Upper lobe of left lung (tissue), 6 donors: ENCODE data around the gene A1BG. TPM values are rescaled to one million over a fixed set of nuclear protein-coding genes. Genes with fewer than 3 reads are reported as not detected.

Experiments
- ATAC-seq, 2 donors: fragments of 200-7000 bp; cut with Tn5 transposase; one replicate each; pipeline ENCODE4 v1.9.1; 2022; ENCODE audit warnings: mild to moderate bottlenecking in 2 of 2, moderate library complexity in 2 of 2; ENCODE audit not compliant: low FRiP score in 2 of 2
- DNase-seq, 2 donors: peaks; one replicate each; pipeline ENCODE4 v3.0.0-alpha.2; 2019 to 2020
- H3K27ac ChIP-seq, 4 donors: fragments of 200-600 bp; sonication (generic); one replicate each; pipeline ENCODE4 v1.5.1; 2016 to 2019
- H3K27me3 ChIP-seq, 4 donors: fragments of 200-600 bp; sonication (generic); one replicate each; pipeline ENCODE4 v1.5.1; 2017 to 2019
- H3K36me3 ChIP-seq, 4 donors: fragments of 200-600 bp; sonication (generic); one replicate each; pipeline ENCODE4 v1.5.1; 2016 to 2019
- H3K4me1 ChIP-seq, 4 donors: fragments of 200-600 bp; sonication (generic); one replicate each; pipeline ENCODE4 v1.5.1; 2018 to 2019
- H3K4me3 ChIP-seq, 4 donors: fragments of 200-600 bp; sonication (generic); one replicate each; pipeline ENCODE4 v1.5.1; 2017 to 2019; ENCODE audit warnings: mild to moderate bottlenecking in 2 of 4, moderate library complexity in 1 of 4
- H3K9me3 ChIP-seq, 4 donors: fragments of 200-600 bp; sonication (generic); one replicate each; pipeline ENCODE4 v1.5.1; 2018 to 2019
- EP300 ChIP-seq, 4 donors: sonication (generic); formaldehyde crosslinking; IDR thresholded peaks; one replicate each; pipeline ENCODE4 v1.5.1; 2017; ENCODE audit warnings: antibody characterized with exemption in 4 of 4, control low read depth in 2 of 4
- POLR2A ChIP-seq, 4 donors: fragments of 450-650 bp; IDR thresholded peaks; one replicate each; pipeline ENCODE4 v1.5.1; 2016 to 2017; ENCODE audit warnings: antibody characterized with exemption in 4 of 4, mild to moderate bottlenecking in 2 of 4
- POLR2AphosphoS5 ChIP-seq, 2 donors: sonication (generic); formaldehyde crosslinking; IDR thresholded peaks; one replicate each; pipeline ENCODE4 v1.5.1; 2017; ENCODE audit warnings: antibody characterized with exemption in 2 of 2
- WGBS, 2 donors: methylation state at CpG; one replicate each; pipeline ENCODE4 v1.1.5; 2017 to 2018; 5-methylcytosine and 5-hydroxymethylcytosine counted together
- small RNA-seq, 4 donors: library from RNA; depleted of rRNA; stranded (forward); fragments of <200 nt; gene quantifications; one replicate each; pipeline ENCODE3, GENCODE V24; 2016
- total RNA-seq, 6 donors: library from RNA; depleted of rRNA in 4 of 6; stranded (reverse); fragments of >200 nt in 4 of 6; gene quantifications; one replicate each; pipeline versions ENCODE4 v1.1.0 to v1.2.1, GENCODE V29; 2016 to 2021
- TF ChIP-seq, protein P1 (sequence below), 6 experiments: fragments of 450-650 bp in 4 of 6; fragments of 200-600 bp in 2 of 6; sonication (generic) in 2 of 6; IDR thresholded peaks; one replicate each; pipeline ENCODE4 v1.5.1; 2016 to 2019; ENCODE audit warnings: antibody characterized with exemption in 6 of 6
- donor health status: DM: no; HTN: no; CAD: no; lungs with moderate emphysema.
- donor health status: DM: no; HTN: yes; CAD: no; lungs with severe emphysema.

Gene A1BG
- total RNA-seq, 6 donors from 2014 or later: 8.4 to 26.6 (median 16.4) TPM

DNA sequence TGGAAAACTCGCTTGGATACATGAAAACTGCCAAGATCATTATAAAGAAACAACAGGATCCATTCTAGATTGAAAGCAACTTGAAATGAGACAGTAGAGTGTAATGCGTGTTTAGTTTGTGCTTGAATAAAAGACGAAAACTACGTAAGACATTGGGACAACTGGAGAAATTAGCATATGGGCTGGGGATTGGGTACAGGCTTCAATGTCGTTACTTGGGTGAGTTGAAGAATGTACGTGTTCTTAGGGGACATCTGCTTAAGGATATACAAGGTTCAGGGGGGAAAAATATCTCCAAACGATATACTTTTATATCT lies 48.6 kb downstream of the A1BG start:
- peaks cover 0 to 12% (median 2%) of the 10 kb centered on the region in 4 donors for H3K9me3 ChIP-seq
- no peaks in the 10 kb centered on the region for H3K27me3 ChIP-seq
- H3K4me3 ChIP-seq: peak overlapping the region; percentile 5 to 98 (median 66)
- peak overlapping the region; percentile 92 to 95 (median 93) for H3K27ac ChIP-seq
- H3K36me3 ChIP-seq: peaks cover 0 to 49% (median 26%) of the 10 kb centered on the region in 4 donors
- WGBS, 2 donors: 26 to 29% methylated on average over 7 of the region's 7 CpGs
- TF ChIP-seq POLR2AphosphoS5 (IDR thresholded peaks at IDR 0.05) (no peak), EP300 (IDR thresholded peaks at IDR 0.05) (no peak), POLR2A (IDR thresholded peaks at IDR 0.05) (no peak)
- TF ChIP-seq, protein P1, sequence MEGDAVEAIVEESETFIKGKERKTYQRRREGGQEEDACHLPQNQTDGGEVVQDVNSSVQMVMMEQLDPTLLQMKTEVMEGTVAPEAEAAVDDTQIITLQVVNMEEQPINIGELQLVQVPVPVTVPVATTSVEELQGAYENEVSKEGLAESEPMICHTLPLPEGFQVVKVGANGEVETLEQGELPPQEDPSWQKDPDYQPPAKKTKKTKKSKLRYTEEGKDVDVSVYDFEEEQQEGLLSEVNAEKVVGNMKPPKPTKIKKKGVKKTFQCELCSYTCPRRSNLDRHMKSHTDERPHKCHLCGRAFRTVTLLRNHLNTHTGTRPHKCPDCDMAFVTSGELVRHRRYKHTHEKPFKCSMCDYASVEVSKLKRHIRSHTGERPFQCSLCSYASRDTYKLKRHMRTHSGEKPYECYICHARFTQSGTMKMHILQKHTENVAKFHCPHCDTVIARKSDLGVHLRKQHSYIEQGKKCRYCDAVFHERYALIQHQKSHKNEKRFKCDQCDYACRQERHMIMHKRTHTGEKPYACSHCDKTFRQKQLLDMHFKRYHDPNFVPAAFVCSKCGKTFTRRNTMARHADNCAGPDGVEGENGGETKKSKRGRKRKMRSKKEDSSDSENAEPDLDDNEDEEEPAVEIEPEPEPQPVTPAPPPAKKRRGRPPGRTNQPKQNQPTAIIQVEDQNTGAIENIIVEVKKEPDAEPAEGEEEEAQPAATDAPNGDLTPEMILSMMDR (IDR thresholded peaks at IDR 0.05): no peak
- ATAC-seq: peak in 1 of 2 donors; percentile 3
- H3K4me1 ChIP-seq: peaks cover 8 to 24% (median 17%) of the 10 kb centered on the region in 4 donors
- DNase-seq: no peak

DNA sequence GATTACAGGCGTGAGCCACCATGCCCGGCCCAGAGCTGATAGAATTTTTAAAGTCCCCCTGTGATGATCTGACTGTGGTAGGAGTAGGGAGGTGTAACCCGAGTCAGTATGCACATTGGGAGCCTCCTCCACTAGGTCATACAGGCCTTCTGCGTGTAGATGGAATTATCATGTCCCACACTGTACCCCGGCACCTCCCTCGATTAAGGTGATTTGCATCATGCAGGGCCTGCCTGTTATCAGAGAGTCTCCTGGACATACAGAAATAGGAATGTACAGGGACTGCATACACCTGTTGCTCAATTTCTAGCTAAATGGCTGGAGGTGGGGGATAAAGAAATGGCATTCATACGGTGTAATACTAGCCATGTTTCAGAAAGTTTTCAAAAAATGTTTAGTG lies 49.0 kb downstream of the A1BG start:
- Histone ChIP-seq H3K27ac (peak overlapping the region; percentile 92 to 95 (median 93)), H3K4me1 (peaks cover 8 to 24% (median 17%) of the 10 kb centered on the region in 4 donors), H3K4me3 (peak overlapping the region in 3 of 4 donors; percentile 61 to 98 (median 70)), H3K27me3 (no peaks in the 10 kb centered on the region), H3K36me3 (peaks cover 0 to 45% (median 24%) of the 10 kb centered on the region in 4 donors), H3K9me3 (peaks cover 0 to 12% (median 4%) of the 10 kb centered on the region in 4 donors)
- 89 to 92% methylated on average over 7 of the region's 7 CpGs for WGBS, 2 donors
- DNase-seq (no peak), ATAC-seq (no peak)
- no peak for TF ChIP-seq POLR2AphosphoS5 (IDR thresholded peaks at IDR 0.05)
- no peak for TF ChIP-seq EP300 (IDR thresholded peaks at IDR 0.05)
- TF ChIP-seq, protein P1 (IDR thresholded peaks at IDR 0.05): no peak
- TF ChIP-seq POLR2A (IDR thresholded peaks at IDR 0.05): no peak

DNA sequence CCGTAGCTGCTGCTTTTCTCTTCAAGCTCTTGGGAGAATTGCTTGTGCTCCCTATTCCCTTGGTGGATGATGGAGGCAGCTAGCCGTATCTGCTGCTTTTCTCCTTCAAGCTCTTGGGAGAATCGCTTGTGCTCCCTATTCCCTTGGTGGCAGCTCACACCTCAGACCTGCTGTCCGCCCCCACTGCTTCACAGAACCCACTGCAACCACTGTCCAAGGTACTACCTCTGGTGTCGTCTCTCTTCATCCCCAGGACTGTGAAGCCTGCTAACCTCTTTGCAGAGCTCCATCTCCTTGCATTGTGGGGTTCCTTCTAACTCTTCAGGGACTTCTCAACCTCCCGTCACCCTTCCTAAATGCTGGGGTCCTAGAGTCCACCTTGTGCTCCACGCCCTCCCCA lies 52.7 kb downstream of the A1BG start:
- Histone ChIP-seq H3K27me3 (no peaks in the 10 kb centered on the region), H3K27ac (no peak overlapping the region), H3K4me3 (no peak overlapping the region), H3K9me3 (peaks cover under 1 to 33% (median 16%) of the 10 kb centered on the region in 4 donors), H3K4me1 (peaks cover 0 to 7% (median 3%) of the 10 kb centered on the region in 4 donors), H3K36me3 (peaks cover 0 to 32% (median 15%) of the 10 kb centered on the region in 4 donors)
- DNase-seq (no peak), ATAC-seq (no peak)
- TF ChIP-seq, protein P1 (IDR thresholded peaks at IDR 0.05): no peak
- TF ChIP-seq POLR2A (IDR thresholded peaks at IDR 0.05): no peak
- TF ChIP-seq EP300 (IDR thresholded peaks at IDR 0.05): no peak
- no peak for TF ChIP-seq POLR2AphosphoS5 (IDR thresholded peaks at IDR 0.05)
- 94 to 97% methylated on average over 7 of the region's 7 CpGs for WGBS, 2 donors

DNA sequence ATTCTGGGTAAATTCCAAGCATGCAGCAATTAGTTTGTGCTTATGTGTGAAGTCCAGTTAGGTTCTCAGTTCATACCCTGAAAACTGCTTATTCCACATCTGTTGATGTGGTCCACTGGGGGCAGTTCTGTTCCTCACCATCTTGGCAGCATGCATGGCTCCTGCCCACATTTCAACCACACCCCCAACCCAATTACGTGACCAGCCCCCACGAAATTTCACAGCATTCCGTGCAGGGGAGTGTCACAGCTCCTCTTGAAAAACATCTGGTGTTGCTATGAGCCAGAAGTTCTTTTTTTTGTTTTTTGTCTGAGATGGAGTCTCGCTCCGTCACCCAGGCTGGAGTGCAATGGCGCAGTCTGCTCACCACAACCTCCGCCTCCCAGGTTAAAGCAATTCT lies 57.2 kb downstream of the A1BG start:
- no peak for TF ChIP-seq EP300 (IDR thresholded peaks at IDR 0.05)
- TF ChIP-seq POLR2A (IDR thresholded peaks at IDR 0.05): no peak
- TF ChIP-seq, protein P1 (IDR thresholded peaks at IDR 0.05): no peak
- no peak for TF ChIP-seq POLR2AphosphoS5 (IDR thresholded peaks at IDR 0.05)
- H3K27me3 ChIP-seq: no peaks in the 10 kb centered on the region
- peaks cover 15 to 72% (median 47%) of the 10 kb centered on the region in 4 donors for H3K36me3 ChIP-seq
- no peak overlapping the region for H3K27ac ChIP-seq
- H3K4me1 ChIP-seq: no peaks in the 10 kb centered on the region
- peak in 1 of 2 donors; percentile 75 for ATAC-seq
- peaks cover 14 to 70% (median 56%) of the 10 kb centered on the region in 4 donors for H3K9me3 ChIP-seq
- WGBS, 2 donors: 97 to 98% methylated on average over 7 of the region's 7 CpGs
- no peak overlapping the region for H3K4me3 ChIP-seq
- no peak for DNase-seq

Small RNAs within 50 kb of the gene (small RNA-seq; reads per million reads assigned to genes)
- gene MIR4754 (0 reads per million in 4 donors), gene MIR6806 (0 to 0.72 (median 0.14) reads per million in 4 donors), gene RNA5SP473 (0 to 1.2 (median 0) reads per million in 4 donors)

Other genes starting within 250 kb of the A1BG start
- gene ZNF329, start 202.7 kb downstream of the A1BG start, total RNA-seq: 10 to 100 TPM in 1 of 6 donors, 1 to 10 TPM in 5; 4.9 to 18.4 (median 7.1) TPM
- gene ZNF274, start 170.4 kb downstream of the A1BG start, total RNA-seq: 10 to 100 TPM; 19.0 to 63.9 (median 26.4) TPM
- 10 to 100 TPM; 12.8 to 36.7 (median 20.8) TPM for gene ZNF544, start 124.6 kb downstream of the A1BG start, total RNA-seq
- 10 to 100 TPM in 1 of 6 donors, 1 to 10 TPM in 5; 4.5 to 13.6 (median 7.1) TPM for gene ZNF8, start 74.5 kb downstream of the A1BG start, total RNA-seq
- 10 to 100 TPM; 24.3 to 50.5 (median 37.0) TPM for gene ERVK3-1, start 48.1 kb downstream of the A1BG start, total RNA-seq
- 1 to 10 TPM; 1.8 to 6.3 (median 3.7) TPM for gene ZSCAN22, start 26.5 kb downstream of the A1BG start, total RNA-seq
- 10 to 100 TPM in 1 of 6 donors, 1 to 10 TPM in 5; 1.5 to 15.7 (median 4.0) TPM for gene ZNF497, start 9.3 kb upstream of the A1BG start, total RNA-seq
- gene ZNF837, start 27.5 kb upstream of the A1BG start, total RNA-seq: 1 to 10 TPM; 1.8 to 9.4 (median 3.7) TPM
- gene RPS5, start 33.8 kb upstream of the A1BG start, total RNA-seq: 1,000 to 10,000 TPM in 1 of 6 donors, 100 to 1,000 TPM in 5; 291 to 1,408 (median 829) TPM
- gene RNF225, start 42.2 kb upstream of the A1BG start, total RNA-seq: 1 to 10 TPM in 2 of 6 donors, under 1 TPM in 1, not detected in 3; 0.27 to 5.2 (median 2.0) TPM
- gene ZNF584, start 55.2 kb upstream of the A1BG start, total RNA-seq: 10 to 100 TPM in 4 of 6 donors, 1 to 10 TPM in 2; 7.4 to 31.0 (median 13.1) TPM
- gene ZNF132, start 86.7 kb upstream of the A1BG start, total RNA-seq: 10 to 100 TPM in 1 of 6 donors, 1 to 10 TPM in 5; 3.5 to 18.9 (median 5.0) TPM
- 10 to 100 TPM in 3 of 6 donors, 1 to 10 TPM in 3; 6.9 to 18.9 (median 9.8) TPM for gene ZNF324B, start 98.1 kb upstream of the A1BG start, total RNA-seq
- gene ZNF324, start 113.6 kb upstream of the A1BG start, total RNA-seq: 10 to 100 TPM; 10.8 to 39.8 (median 18.0) TPM
- 10 to 100 TPM; 10.1 to 30.4 (median 14.4) TPM for gene ZNF446, start 122.9 kb upstream of the A1BG start, total RNA-seq
- 10 to 100 TPM in 1 of 6 donors, 1 to 10 TPM in 5; 1.6 to 12.2 (median 6.9) TPM for gene SLC27A5, start 158.5 kb upstream of the A1BG start, total RNA-seq
- 10 to 100 TPM; 11.9 to 19.7 (median 15.0) TPM for gene ZBTB45, start 166.3 kb upstream of the A1BG start, total RNA-seq
- 100 to 1,000 TPM; 197 to 283 (median 213) TPM for gene TRIM28, start 190.6 kb upstream of the A1BG start, total RNA-seq
- 100 to 1,000 TPM in 5 of 6 donors, 10 to 100 TPM in 1; 75.4 to 162 (median 123) TPM for gene CHMP2A, start 201.6 kb upstream of the A1BG start, total RNA-seq
- 10 to 100 TPM; 33.0 to 53.9 (median 41.6) TPM for gene UBE2M, start 205.1 kb upstream of the A1BG start, total RNA-seq
- gene MZF1, start 219.8 kb upstream of the A1BG start, total RNA-seq: 100 to 1,000 TPM in 1 of 6 donors, 10 to 100 TPM in 5; 34.8 to 162 (median 45.5) TPM